ENCODE results near the gene ZSWIM3. TPM values are rescaled to one million over a fixed set of nuclear protein-coding genes. Genes with fewer than 3 reads are reported as not detected.

Gene ZSWIM3
- total and polyA plus RNA-seq, 2 of the 8 experiments (the other 6 are each of a cell fraction or from before 2014, with no cell fraction given) = 5.5 to 6.9 TPM

DNA sequence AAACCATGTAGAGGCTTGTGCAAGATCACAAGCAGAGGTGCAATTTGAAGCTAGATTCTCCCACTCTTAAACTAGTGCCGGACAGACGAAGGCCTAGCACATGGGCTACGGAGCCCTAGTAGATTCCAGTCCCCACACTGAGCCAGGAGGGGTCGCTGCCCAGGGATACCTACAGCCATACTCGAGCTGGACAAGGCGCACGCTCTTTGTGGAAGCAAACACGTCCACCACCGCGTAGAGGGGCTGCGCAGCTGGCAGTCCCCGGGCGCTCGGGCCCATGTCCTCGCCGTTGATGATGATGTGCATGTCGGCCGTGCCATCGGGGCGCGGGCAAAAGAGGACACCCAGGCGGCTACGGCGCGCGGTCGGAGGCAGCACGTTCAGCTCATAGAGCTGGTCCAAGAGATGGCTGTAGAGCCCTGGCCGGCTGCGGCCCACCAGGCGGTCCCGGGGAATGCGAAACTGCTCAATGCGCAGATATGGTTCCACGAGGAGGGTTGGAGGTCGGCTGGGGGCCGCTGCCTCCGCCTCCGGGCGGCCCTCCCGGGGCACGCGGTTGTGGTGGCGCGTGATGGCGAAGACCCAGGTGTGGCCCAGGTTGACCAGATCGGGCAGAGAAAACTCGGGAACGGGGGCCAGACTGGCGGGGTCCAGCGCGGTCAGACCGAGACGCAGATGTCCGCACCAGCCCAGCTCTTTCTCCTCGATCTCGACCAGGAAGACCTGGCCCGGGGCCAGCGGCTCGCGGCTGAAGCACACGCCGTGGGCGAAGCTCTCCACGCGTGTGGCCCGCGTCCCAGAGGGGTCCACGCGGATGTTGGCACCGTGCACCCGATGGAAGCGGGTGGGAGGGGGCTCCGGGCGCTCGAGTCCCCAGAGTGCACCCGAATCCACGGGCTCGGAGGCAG is 32.9 kb downstream of the ZSWIM3 start (continued):
- TF ChIP-seq EZH2 (IDR thresholded peaks at IDR 0.05; ENCODE audit: low read depth, low read length, severe bottlenecking) = no peak
- no peak for TF ChIP-seq CTBP2 (IDR thresholded peaks at IDR 0.05; ENCODE audit: borderline replicate concordance, insufficient read depth, insufficient read length, low read length)
- TF ChIP-seq TCF12 (IDR thresholded peaks at IDR 0.05; ENCODE audit: low read depth, low read length) = no peak
- no peak for TF ChIP-seq SP2 (IDR thresholded peaks at IDR 0.05; ENCODE audit: low read length)
- TF ChIP-seq, protein P1, sequence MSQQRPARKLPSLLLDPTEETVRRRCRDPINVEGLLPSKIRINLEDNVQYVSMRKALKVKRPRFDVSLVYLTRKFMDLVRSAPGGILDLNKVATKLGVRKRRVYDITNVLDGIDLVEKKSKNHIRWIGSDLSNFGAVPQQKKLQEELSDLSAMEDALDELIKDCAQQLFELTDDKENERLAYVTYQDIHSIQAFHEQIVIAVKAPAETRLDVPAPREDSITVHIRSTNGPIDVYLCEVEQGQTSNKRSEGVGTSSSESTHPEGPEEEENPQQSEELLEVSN (IDR thresholded peaks at IDR 0.05) = peak; percentile 91
- no peak for TF ChIP-seq ZNF274 (IDR thresholded peaks at IDR 0.05; ENCODE audit: borderline replicate concordance, extremely low read depth, low read length)
- TF ChIP-seq SIX5 (IDR thresholded peaks at IDR 0.05; ENCODE audit: low read depth, low read length) = no peak
- peak; percentile 90 for TF ChIP-seq POLR2AphosphoS5 (IDR thresholded peaks at IDR 0.05; ENCODE audit: low read depth, low read length)
- TF ChIP-seq, protein P2, sequence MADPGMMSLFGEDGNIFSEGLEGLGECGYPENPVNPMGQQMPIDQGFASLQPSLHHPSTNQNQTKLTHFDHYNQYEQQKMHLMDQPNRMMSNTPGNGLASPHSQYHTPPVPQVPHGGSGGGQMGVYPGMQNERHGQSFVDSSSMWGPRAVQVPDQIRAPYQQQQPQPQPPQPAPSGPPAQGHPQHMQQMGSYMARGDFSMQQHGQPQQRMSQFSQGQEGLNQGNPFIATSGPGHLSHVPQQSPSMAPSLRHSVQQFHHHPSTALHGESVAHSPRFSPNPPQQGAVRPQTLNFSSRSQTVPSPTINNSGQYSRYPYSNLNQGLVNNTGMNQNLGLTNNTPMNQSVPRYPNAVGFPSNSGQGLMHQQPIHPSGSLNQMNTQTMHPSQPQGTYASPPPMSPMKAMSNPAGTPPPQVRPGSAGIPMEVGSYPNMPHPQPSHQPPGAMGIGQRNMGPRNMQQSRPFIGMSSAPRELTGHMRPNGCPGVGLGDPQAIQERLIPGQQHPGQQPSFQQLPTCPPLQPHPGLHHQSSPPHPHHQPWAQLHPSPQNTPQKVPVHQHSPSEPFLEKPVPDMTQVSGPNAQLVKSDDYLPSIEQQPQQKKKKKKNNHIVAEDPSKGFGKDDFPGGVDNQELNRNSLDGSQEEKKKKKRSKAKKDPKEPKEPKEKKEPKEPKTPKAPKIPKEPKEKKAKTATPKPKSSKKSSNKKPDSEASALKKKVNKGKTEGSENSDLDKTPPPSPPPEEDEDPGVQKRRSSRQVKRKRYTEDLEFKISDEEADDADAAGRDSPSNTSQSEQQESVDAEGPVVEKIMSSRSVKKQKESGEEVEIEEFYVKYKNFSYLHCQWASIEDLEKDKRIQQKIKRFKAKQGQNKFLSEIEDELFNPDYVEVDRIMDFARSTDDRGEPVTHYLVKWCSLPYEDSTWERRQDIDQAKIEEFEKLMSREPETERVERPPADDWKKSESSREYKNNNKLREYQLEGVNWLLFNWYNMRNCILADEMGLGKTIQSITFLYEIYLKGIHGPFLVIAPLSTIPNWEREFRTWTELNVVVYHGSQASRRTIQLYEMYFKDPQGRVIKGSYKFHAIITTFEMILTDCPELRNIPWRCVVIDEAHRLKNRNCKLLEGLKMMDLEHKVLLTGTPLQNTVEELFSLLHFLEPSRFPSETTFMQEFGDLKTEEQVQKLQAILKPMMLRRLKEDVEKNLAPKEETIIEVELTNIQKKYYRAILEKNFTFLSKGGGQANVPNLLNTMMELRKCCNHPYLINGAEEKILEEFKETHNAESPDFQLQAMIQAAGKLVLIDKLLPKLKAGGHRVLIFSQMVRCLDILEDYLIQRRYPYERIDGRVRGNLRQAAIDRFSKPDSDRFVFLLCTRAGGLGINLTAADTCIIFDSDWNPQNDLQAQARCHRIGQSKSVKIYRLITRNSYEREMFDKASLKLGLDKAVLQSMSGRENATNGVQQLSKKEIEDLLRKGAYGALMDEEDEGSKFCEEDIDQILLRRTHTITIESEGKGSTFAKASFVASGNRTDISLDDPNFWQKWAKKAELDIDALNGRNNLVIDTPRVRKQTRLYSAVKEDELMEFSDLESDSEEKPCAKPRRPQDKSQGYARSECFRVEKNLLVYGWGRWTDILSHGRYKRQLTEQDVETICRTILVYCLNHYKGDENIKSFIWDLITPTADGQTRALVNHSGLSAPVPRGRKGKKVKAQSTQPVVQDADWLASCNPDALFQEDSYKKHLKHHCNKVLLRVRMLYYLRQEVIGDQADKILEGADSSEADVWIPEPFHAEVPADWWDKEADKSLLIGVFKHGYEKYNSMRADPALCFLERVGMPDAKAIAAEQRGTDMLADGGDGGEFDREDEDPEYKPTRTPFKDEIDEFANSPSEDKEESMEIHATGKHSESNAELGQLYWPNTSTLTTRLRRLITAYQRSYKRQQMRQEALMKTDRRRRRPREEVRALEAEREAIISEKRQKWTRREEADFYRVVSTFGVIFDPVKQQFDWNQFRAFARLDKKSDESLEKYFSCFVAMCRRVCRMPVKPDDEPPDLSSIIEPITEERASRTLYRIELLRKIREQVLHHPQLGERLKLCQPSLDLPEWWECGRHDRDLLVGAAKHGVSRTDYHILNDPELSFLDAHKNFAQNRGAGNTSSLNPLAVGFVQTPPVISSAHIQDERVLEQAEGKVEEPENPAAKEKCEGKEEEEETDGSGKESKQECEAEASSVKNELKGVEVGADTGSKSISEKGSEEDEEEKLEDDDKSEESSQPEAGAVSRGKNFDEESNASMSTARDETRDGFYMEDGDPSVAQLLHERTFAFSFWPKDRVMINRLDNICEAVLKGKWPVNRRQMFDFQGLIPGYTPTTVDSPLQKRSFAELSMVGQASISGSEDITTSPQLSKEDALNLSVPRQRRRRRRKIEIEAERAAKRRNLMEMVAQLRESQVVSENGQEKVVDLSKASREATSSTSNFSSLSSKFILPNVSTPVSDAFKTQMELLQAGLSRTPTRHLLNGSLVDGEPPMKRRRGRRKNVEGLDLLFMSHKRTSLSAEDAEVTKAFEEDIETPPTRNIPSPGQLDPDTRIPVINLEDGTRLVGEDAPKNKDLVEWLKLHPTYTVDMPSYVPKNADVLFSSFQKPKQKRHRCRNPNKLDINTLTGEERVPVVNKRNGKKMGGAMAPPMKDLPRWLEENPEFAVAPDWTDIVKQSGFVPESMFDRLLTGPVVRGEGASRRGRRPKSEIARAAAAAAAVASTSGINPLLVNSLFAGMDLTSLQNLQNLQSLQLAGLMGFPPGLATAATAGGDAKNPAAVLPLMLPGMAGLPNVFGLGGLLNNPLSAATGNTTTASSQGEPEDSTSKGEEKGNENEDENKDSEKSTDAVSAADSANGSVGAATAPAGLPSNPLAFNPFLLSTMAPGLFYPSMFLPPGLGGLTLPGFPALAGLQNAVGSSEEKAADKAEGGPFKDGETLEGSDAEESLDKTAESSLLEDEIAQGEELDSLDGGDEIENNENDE (IDR thresholded peaks at IDR 0.05; ENCODE audit: insufficient replicate concordance, low read length) = no peak
